K562 (cell line): ENCODE measurements around the gene ZBTB39. TPM values are rescaled to one million over a fixed set of nuclear protein-coding genes. Genes with fewer than 3 reads are reported as not detected.

Source experiments
- ARID4B ChIP-seq: sonication (generic); formaldehyde crosslinking; IDR thresholded peaks from 2 replicates; pipeline ENCODE4 v1.8.0; 2022; ENCODE audit warnings: mild to moderate bottlenecking, missing genetic modification reagents
- BDP1 ChIP-seq: IDR thresholded peaks from 3 replicates; pipeline ENCODE4 v1.6.1; 2011; ENCODE audit not compliant: insufficient read length, insufficient read depth
- CBX8 ChIP-seq: fragments of 200-600 bp; sonication (generic); IDR thresholded peaks from 2 replicates; pipeline ENCODE4 v1.6.1; 2012; ENCODE audit warnings: borderline replicate concordance, mixed run types, low read depth, mild to moderate bottlenecking, moderate library complexity, mixed read lengths, low read length, control low read depth, inconsistent platforms; ENCODE audit not compliant: poor library complexity, severe bottlenecking; ENCODE audit errors: extremely low read depth
- CEBPB ChIP-seq: fragments of 450-650 bp; IDR thresholded peaks from 2 replicates; pipeline ENCODE4 v1.6.1; 2016; ENCODE audit warnings: missing genetic modification characterization, missing compliant biosample characterization
- CREBBP ChIP-seq: IDR thresholded peaks from one replicate; pipeline ENCODE4 v1.6.1; 2012; ENCODE audit warnings: low read depth, mild to moderate bottlenecking, control low read depth, inconsistent platforms, low read length
- E2F5 ChIP-seq: sonication (generic); formaldehyde crosslinking; IDR thresholded peaks from 2 replicates; pipeline ENCODE4 v1.8.0; 2022; ENCODE audit warnings: mild to moderate bottlenecking, missing genetic modification reagents
- HES1 ChIP-seq: fragments of 450-650 bp; IDR thresholded peaks from 2 replicates; pipeline ENCODE4 v1.6.1; 2016; ENCODE audit warnings: low read depth, mild to moderate bottlenecking, moderate library complexity
- MAZ ChIP-seq, 2 experiments: fragments of 450-650 bp in 1 of 2; sonication (generic) in 1 of 2; formaldehyde crosslinking; IDR thresholded peaks in 1 of 2; conservative IDR thresholded peaks in 1 of 2; 2 replicates each; pipeline versions ENCODE4 v1.4.0 to v1.5.0; 2020; ENCODE audit warnings: mild to moderate bottlenecking in 1 of 2, missing genetic modification reagents in 1 of 2
- MCM5 ChIP-seq: fragments of 450-650 bp; IDR thresholded peaks from 2 replicates; pipeline ENCODE4 v1.6.1; 2016; ENCODE audit warnings: low read depth
- SIN3A ChIP-seq, 2 experiments: fragments of 150-350 bp in 1 of 2; IDR thresholded peaks; 2 replicates each; pipeline ENCODE4 v1.6.1; 2011 to 2016; ENCODE audit warnings: borderline replicate concordance in 2 of 2, low read depth in 2 of 2, low read length in 2 of 2, mild to moderate bottlenecking in 2 of 2, moderate library complexity in 2 of 2; ENCODE audit not compliant: control insufficient read depth in 1 of 2
- TARDBP ChIP-seq: fragments of 450-650 bp; IDR thresholded peaks from 2 replicates; pipeline ENCODE4 v1.6.1; 2016
- YY1 ChIP-seq, 3 experiments: IDR thresholded peaks; 2 replicates each; pipeline ENCODE4 v1.6.1; 2011; ENCODE audit warnings: low read length in 2 of 3, mild to moderate bottlenecking in 2 of 3, moderate library complexity in 2 of 3, borderline replicate concordance in 1 of 3, control low read depth in 1 of 3, low read depth in 1 of 3; ENCODE audit not compliant: insufficient read depth in 3 of 3, insufficient replicate concordance in 2 of 3, control insufficient read depth in 1 of 3, insufficient read length in 1 of 3; ENCODE audit errors: extremely low read depth in 1 of 3
- ZNF518B ChIP-seq: fragments of 250-450 bp; sonication (Bioruptor Pico); IDR thresholded peaks from 2 replicates; pipeline ENCODE4 v1.5.0; 2021; ENCODE audit warnings: mild to moderate bottlenecking, moderate library complexity
- ZNF668 ChIP-seq: fragments of 250-450 bp; sonication (Bioruptor Pico); IDR thresholded peaks from 2 replicates; pipeline ENCODE4 v1.8.0; 2022; ENCODE audit warnings: mild to moderate bottlenecking, inconsistent platforms
- polyA plus RNA-seq, 8 experiments: library from polyadenylated mRNA; depleted of rRNA in 4 of 8; stranded (reverse) in 5 of 8; unstranded in 3 of 8; fragments of >200 nt; fragmentation: Nextera tagmentation in 2 of 8; fragmentation: Illumina TruSeq in 1 of 8; extraction: Ambion mirVana in 2 of 8; extraction: Trizol in 1 of 8; gene quantifications; 2 replicates each; pipeline versions ENCODE4 v1.2.1 to v1.2.3, GENCODE V29; 2011 to 2014; ENCODE audit warnings: inconsistent platforms in 1 of 8, missing spikeins in 1 of 8
- total RNA-seq, 7 experiments: library from RNA; depleted of rRNA in 6 of 7; stranded (reverse); fragments of >200 nt in 6 of 7; fragmentation: Illumina TruSeq in 2 of 7; extraction: Trizol in 2 of 7; gene quantifications; 2 replicates each; pipeline versions ENCODE4 v1.2.1 to v1.2.3, GENCODE V29; 2011 to 2021; ENCODE audit warnings: low replicate concordance in 1 of 7

ZBTB39 gene
- total and polyA plus RNA-seq, 9 of the 15 experiments (the other 6 are each of a cell fraction or from before 2014, with no cell fraction given) = 3.3 to 13.3 (median 8.6) TPM

GRCh38 chr12:57005980-57006808, at the start of gene ZBTB39 (continued):
- TF ChIP-seq ARID4B (CRISPR knock-in tag) = no peak
- TF ChIP-seq SIN3A (IDR thresholded peaks at IDR 0.05; ENCODE audit: borderline replicate concordance in 2 of 2, control insufficient read depth in 1 of 2, low read depth in 2 of 2, low read length in 2 of 2) = peak; percentile 32 to 62; a peak in 1 of 4 replicates
- TF ChIP-seq CBX8 = no peak
- no peak for TF ChIP-seq BDP1
- no peak for TF ChIP-seq E2F5 (CRISPR knock-in tag)
- peak in 2 of 3 experiments; percentile 16 to 71 for TF ChIP-seq YY1 (IDR thresholded peaks at IDR 0.05; ENCODE audit: borderline replicate concordance in 1 of 3, control insufficient read depth in 1 of 3, extremely low read depth in 1 of 3, insufficient read depth in 3 of 3, insufficient read length in 1 of 3, insufficient replicate concordance in 2 of 3, low read depth in 1 of 3, low read length in 2 of 3)
- no peak for TF ChIP-seq CEBPB (tag)
- TF ChIP-seq MAZ (CRISPR knock-in tag; conservative IDR thresholded peaks at IDR 0.05 in 1 of 2, IDR thresholded peaks at IDR 0.05 in 1 of 2) = peak; percentile 37 to 45; a peak in 2 of 4 replicates
- no peak for TF ChIP-seq MCM5
- TF ChIP-seq HES1 = no peak
- no peak for TF ChIP-seq ZNF668 (CRISPR knock-in tag)
- TF ChIP-seq CREBBP = no peak
- TF ChIP-seq ZNF518B = no peak
- no peak for TF ChIP-seq TARDBP
